GM23248 (cell line): ENCODE data around the gene PTPN5.

Source experiments
- EZH2 ChIP-seq: fragments of 200-600 bp; sonication (generic); IDR thresholded peaks from 2 replicates; pipeline ENCODE4 v1.6.1; 2018; ENCODE audit warnings: antibody characterized with exemption, mild to moderate bottlenecking; ENCODE audit not compliant: insufficient read depth, poor library complexity, severe bottlenecking
- EZH2phosphoT487 ChIP-seq: fragments of 200-600 bp; sonication (generic); IDR thresholded peaks from 2 replicates; pipeline ENCODE4 v1.6.1; 2018; ENCODE audit warnings: antibody characterized with exemption, moderate library complexity, mild to moderate bottlenecking, low read depth; ENCODE audit not compliant: insufficient read depth

- no peak for TF ChIP-seq EZH2
- no peak for TF ChIP-seq EZH2phosphoT487
Observed at GRCh38 chr11:18700872-18701271, 90.7 kb downstream of the PTPN5 start.
